KMS-11 (cell line): Measurements from ENCODE around the gene CISD3.

Experiments
- H2AFZ ChIP-seq: fragments of 200-600 bp; sonication (generic); 2 replicates; pipeline ENCODE4 v1.6.1; 2016; ENCODE audit warnings: antibody characterized with exemption, mixed run types, low read depth
- H3K27ac ChIP-seq: fragments of 200-600 bp; sonication (generic); 2 replicates; pipeline ENCODE4 v1.6.1; 2016; ENCODE audit warnings: mild to moderate bottlenecking, mixed run types
- H3K27me3 ChIP-seq: fragments of 200-600 bp; sonication (generic); 2 replicates; pipeline ENCODE4 v1.6.1; 2017; ENCODE audit warnings: mild to moderate bottlenecking, low read depth, mixed run types, moderate library complexity; ENCODE audit not compliant: insufficient read depth
- H3K36me3 ChIP-seq: fragments of 200-600 bp; sonication (generic); 2 replicates; pipeline ENCODE4 v1.6.1; 2017; ENCODE audit warnings: mild to moderate bottlenecking, mixed run types; ENCODE audit not compliant: insufficient read depth
- H3K4me1 ChIP-seq: fragments of 200-600 bp; sonication (generic); 2 replicates; pipeline ENCODE4 v1.6.1; 2016; ENCODE audit warnings: mild to moderate bottlenecking, low read depth, mixed run types; ENCODE audit not compliant: poor library complexity, severe bottlenecking
- H3K4me2 ChIP-seq: fragments of 200-600 bp; sonication (generic); 2 replicates; pipeline ENCODE4 v1.7.0; 2016; ENCODE audit warnings: mild to moderate bottlenecking, mixed run types
- H3K4me3 ChIP-seq: fragments of 200-600 bp; sonication (generic); IDR thresholded peaks from 2 replicates; pipeline ENCODE4 v1.6.1; 2017; ENCODE audit warnings: low read depth, low read length, mixed read lengths; ENCODE audit not compliant: insufficient read depth
- H3K79me2 ChIP-seq: fragments of 200-600 bp; sonication (generic); 2 replicates; pipeline ENCODE4 v1.6.1; 2016; ENCODE audit warnings: low read depth, mixed run types; ENCODE audit not compliant: insufficient read depth
- H3K9ac ChIP-seq: fragments of 200-600 bp; sonication (generic); 2 replicates; pipeline ENCODE4 v1.6.1; 2016; ENCODE audit warnings: mild to moderate bottlenecking, mixed run types
- H4K20me1 ChIP-seq: fragments of 200-600 bp; sonication (generic); 2 replicates; pipeline ENCODE4 v1.6.1; 2016; ENCODE audit warnings: mild to moderate bottlenecking, mixed run types; ENCODE audit not compliant: insufficient read depth
- TF ChIP-seq, protein P1 (sequence below): fragments of 200-600 bp; sonication (generic); conservative IDR thresholded peaks from 2 replicates; pipeline ENCODE4 v1.6.1; 2017; ENCODE audit warnings: low read depth, mild to moderate bottlenecking, antibody characterized with exemption, low read length, moderate library complexity, mixed read lengths

Gene CISD3

GRCh38 chr17:38690386-38690785, 39.8 kb upstream of the CISD3 start:
- Histone ChIP-seq H4K20me1 (no peaks in the 10 kb centered on the region), H3K79me2 (no peaks in the 10 kb centered on the region), H3K4me1 (no peaks in the 10 kb centered on the region), H3K36me3 (no peaks in the 10 kb centered on the region), H3K27ac (no peak overlapping the region), H3K9ac (no peak overlapping the region), H2AFZ (no peak overlapping the region), H3K27me3 (no peaks in the 10 kb centered on the region), H3K4me2 (no peak overlapping the region), H3K4me3 (no peak overlapping the region)
- TF ChIP-seq, protein P1, sequence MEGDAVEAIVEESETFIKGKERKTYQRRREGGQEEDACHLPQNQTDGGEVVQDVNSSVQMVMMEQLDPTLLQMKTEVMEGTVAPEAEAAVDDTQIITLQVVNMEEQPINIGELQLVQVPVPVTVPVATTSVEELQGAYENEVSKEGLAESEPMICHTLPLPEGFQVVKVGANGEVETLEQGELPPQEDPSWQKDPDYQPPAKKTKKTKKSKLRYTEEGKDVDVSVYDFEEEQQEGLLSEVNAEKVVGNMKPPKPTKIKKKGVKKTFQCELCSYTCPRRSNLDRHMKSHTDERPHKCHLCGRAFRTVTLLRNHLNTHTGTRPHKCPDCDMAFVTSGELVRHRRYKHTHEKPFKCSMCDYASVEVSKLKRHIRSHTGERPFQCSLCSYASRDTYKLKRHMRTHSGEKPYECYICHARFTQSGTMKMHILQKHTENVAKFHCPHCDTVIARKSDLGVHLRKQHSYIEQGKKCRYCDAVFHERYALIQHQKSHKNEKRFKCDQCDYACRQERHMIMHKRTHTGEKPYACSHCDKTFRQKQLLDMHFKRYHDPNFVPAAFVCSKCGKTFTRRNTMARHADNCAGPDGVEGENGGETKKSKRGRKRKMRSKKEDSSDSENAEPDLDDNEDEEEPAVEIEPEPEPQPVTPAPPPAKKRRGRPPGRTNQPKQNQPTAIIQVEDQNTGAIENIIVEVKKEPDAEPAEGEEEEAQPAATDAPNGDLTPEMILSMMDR: no peak

- no peak overlapping the region for H2AFZ ChIP-seq
- H3K4me1 ChIP-seq: no peaks in the 10 kb centered on the region
- H3K4me3 ChIP-seq: no peak overlapping the region
- H4K20me1 ChIP-seq: no peaks in the 10 kb centered on the region
- TF ChIP-seq, protein P1: no peak
- no peak overlapping the region for H3K4me2 ChIP-seq
- H3K27me3 ChIP-seq: no peaks in the 10 kb centered on the region
- no peak overlapping the region for H3K27ac ChIP-seq
- H3K79me2 ChIP-seq: no peaks in the 10 kb centered on the region
- H3K9ac ChIP-seq: no peak overlapping the region
- H3K36me3 ChIP-seq: no peaks in the 10 kb centered on the region
Observed at GRCh38 chr17:38691154-38691553, 39.0 kb upstream of the CISD3 start.

DNA sequence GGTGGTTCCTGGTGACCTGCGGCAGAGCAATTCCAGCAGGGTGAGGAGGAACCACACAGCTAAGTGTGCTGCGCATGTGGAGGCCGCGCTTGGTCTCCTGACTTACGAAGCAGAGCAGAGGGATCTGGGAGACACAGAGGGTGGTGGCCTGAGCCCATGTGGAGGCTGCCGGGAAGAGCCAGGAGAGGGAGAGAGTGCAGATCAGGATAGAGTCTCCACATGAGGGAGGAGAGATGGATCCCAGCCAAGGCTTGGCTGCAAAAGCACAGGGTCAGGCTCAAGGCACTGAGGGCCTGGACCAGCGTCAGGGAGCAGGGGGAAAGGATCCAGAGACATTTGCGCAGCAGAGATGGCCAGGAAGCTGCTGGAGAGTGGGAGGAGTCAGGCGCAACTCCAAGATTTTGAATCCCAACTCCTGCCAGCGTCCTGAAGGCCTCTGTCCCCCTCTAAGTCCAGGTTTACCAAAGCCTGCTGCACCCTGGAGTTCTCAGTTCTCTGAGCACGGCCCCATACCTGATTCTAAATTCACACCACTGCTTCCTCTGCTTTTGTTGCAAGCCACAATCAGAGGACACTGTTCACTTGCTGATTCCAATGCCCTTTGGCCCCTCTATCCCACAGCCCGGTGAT, 36.3 kb upstream of the CISD3 start:
- Histone ChIP-seq H3K36me3 (no peaks in the 10 kb centered on the region), H3K4me2 (no peak overlapping the region), H4K20me1 (no peaks in the 10 kb centered on the region), H3K4me3 (no peak overlapping the region), H3K79me2 (no peaks in the 10 kb centered on the region), H3K9ac (no peak overlapping the region), H2AFZ (no peak overlapping the region), H3K27me3 (no peaks in the 10 kb centered on the region), H3K27ac (no peak overlapping the region), H3K4me1 (peaks cover 1% of the 10 kb centered on the region)
- TF ChIP-seq, protein P1: no peak

DNA sequence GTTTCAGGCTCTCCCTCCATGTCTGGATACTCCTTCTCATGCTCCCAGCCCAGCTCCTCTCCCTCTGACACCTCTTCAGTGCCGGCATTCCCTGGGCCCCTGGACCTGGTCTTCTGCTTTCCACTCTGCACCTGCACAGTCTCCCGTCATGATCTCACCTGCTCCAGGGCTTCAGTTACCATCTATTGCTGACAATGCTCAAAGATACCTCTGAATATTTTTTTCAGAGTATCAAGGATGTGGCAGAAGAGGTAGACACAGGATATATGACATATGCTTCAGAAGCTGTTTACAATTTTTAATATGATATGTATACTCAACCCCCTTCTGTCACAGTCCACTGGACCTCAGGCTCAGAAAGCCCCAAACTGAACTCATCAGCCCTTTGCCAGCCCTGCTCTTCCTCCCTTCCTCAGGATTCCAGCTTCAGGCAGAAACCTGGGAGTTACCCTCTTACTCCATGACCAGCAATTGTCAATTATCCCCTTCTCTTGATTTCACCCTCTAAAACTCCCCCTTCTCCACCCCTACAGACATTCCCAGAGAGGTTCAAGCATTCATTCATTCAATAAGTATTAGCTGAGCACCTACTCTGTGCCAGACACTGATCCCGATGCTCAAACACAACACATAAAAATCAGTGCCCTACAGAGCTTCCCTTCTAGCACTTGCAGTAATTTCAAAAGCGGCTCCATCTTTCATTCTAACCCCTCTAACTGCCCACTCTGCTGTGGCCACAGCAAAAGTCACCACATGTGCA, 32.9 kb upstream of the CISD3 start:
- no peaks in the 10 kb centered on the region for H4K20me1 ChIP-seq
- peaks cover 31% of the 10 kb centered on the region for H3K4me1 ChIP-seq

More for the DNA sequence above, 32.9 kb upstream of the CISD3 start:
- Histone ChIP-seq H2AFZ (no peak overlapping the region), H3K36me3 (no peaks in the 10 kb centered on the region), H3K79me2 (no peaks in the 10 kb centered on the region), H3K4me3 (no peak overlapping the region), H3K9ac (no peak overlapping the region), H3K4me2 (no peak overlapping the region), H3K27me3 (no peaks in the 10 kb centered on the region), H3K27ac (no peak overlapping the region)
- TF ChIP-seq, protein P1: no peak
